HG02885 (cell line): ENCODE measurements around the gene UBE2U.
"Not testable (repeated sequence)": the region's sequence is repeated elsewhere in the genome, so short reads cannot be mapped to it uniquely, and the experiment has no call there.

ENCODE experiments used
- ATAC-seq: cut with Tn5 transposase; IDR thresholded peaks from one replicate; pipeline ENCODE4 v1.9.1; 2021; ENCODE audit warnings: mild to moderate bottlenecking; ENCODE audit not compliant: unreplicated experiment, poor library complexity

UBE2U gene

DNA sequence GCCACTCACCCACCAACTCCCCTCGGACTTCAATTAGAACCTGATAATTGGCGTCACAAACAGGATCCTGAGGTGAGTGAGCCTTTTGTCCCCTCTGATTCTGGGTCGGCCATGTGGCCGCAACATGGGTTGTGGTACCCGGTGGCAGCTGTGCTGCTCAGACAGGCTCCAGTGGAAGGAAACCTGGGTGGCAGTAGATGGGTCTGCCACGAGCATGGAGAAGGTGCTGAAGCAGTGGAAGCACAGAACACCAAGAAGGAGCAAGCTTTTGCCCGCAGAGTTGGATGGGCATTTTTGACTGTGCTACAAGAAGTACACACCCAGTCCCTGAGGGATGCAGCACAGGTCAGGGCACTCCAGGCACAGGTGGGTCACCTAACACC, 16.5 kb upstream of the UBE2U start:
- no peak for ATAC-seq

DNA sequence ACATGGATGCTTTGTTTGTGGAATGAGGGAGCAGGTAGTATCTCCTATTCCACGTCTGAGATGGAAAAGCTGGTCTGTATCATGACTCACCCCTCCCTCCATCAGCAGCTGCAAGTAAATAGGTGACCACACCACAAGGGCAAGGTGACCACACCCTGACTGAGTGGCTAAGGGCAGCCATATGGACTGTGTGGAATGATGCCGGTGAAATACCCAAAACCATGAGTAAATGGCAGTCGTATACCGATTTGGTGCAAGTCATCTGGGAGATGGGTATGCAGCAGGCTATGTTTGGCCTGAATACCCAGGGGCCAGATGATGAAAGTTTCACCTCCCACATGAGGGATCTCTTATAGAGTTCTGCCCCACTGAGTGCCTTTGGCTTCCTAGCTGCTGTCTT, 15.8 kb upstream of the UBE2U start:
- no peak for ATAC-seq

DNA sequence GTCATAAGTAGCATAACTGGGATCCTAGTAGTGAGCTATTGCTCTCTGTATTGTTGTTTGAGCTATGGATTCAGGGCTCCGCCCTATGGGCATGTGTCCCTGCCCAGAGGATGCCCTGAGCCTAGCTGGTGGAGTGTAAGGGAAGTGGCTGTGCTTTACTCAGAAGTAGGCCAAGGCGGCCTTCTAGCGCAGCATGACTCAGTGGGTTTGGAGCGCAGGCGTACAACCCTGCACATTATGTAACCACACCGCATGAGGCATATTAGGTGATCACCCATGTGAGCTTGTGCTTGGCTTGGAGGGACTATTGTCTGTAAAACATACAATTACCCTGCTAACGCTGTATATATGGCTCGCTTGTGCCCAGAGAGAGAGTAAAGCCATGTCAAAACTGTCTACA, 11.1 kb upstream of the UBE2U start:
- ATAC-seq: no peak

DNA sequence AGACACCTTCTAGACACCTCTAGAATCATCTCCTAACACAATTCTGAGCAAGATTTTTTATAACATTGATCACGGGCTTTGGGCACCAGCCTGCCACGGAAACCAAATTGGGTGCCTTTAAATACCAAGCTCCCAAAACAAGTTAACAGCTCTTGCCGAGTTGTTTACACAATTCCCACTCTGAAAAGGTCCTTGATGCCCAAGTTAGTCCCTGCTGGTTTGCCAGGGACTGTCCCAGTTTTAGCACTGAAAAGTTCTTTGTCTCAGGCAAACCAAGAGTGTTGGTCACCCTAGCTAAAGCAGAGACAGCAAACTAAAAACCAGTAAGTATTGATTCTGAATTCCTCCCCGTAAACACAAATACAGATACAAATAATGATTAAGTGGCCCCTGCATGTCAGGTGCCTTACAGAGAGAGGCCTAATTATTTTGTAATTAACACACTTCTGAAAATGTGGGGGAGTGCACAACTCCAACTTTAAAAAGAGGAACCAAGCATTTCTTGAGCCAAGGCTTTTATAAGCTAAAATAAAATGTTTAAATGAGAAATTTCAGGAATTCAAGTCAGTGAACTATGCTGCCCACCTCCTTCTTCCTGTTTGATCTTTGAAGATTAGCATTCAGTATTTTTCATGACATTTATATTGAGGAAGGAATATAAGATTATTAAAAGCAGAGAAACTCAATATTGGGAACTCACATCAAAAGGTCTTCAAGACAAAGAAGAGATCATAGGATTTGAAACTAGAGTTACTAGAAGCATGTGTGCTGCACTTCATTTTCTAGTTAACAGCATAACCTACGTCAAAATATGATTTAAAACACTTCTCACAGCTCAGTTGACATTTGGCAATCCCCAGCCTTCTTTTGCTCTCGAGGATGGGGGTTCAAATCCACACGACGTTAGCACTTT, 9.0 kb upstream of the UBE2U start:
- ATAC-seq: no peak

DNA sequence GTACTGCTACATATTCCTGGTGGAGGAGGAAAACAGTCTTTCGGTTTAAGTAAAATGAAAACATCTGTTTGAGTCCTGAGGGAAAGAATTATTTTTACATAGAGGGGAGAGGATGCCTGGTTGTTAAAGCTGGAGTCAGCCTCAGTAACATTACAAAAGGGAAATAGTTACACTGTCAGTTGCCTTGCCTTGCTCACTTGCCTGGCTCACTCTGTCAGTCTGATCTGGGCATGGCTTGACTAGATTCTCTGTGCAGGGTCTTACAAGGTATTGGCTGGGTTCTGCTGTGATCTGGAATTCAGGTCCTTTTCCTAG, 8.4 kb upstream of the UBE2U start:
- ATAC-seq: no peak

DNA sequence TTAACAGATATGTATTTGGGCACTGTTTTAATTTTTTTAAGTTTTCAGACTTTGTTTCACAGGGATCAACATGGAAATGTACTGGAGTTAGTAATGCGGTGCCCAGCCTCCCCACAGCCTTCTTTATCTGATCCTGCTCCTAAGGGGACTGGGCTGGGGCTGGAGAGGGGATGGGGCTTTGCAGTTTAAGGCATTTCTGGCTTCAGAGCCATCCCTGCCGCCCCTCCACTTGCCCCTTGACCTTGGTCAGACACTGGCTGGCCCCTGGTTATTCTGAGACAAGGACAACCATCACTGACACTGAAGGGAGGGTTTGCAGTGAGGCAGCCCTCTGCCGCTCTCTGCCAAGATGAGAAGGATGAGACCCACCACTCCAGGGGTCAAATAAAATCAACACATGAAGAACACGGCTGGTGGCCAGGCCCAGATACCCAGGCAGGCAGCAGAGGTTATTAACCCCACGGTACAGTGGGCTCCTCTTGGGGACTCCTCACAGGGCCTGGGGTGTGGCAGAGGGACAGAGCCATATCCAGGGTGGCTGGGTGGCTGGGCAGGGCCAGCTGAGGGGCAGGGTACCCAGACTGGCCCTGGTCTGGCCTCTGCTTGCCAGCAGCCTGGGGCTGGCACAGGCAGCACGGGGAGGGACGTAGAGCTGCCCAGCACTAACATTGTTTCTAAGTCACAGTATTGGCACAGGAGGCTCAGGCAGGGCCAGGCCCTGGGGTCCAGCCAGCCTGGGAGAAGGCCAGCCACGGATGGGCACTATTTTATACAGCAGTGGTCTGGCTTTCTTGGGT, 7.2 kb upstream of the UBE2U start:
- ATAC-seq: no peak

DNA sequence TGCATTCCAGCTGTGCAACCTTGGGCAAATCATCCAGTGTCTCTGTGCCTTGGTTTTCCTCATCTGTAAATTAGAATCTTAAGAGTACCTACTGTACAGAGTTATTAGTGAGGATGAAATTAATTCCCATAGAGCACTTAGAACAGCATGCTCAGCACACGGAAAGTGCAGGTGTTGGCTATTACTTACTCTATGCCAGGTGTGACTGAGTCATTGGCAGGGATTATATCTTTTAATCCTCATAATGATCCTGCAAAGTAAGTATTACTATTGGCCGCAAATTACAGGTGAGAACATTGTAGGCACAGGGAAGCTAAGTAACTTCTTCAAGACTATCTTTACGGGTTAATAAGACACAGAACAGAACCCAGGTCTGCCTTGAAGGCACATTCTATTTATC, 6.3 kb upstream of the UBE2U start:
- ATAC-seq: no peak

DNA sequence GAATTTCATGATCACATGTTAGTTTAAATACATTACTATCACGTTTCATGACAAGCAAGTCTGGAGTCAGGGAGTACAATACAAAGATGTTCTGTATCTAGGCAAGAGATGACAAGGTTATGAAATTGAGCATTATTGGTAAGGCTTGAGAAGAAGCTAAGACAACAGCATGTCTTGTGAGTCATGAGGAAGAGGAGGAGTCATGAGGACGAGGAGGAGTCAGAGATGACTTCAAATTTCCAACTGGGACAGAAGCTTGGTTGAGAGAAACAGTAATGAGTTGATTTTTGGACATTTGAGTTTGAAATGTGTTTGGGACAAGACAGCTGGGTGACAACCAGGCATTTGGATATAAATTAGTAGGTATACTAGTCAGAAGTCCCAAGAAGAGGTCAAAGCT, 4.3 kb upstream of the UBE2U start:
- no peak for ATAC-seq

DNA sequence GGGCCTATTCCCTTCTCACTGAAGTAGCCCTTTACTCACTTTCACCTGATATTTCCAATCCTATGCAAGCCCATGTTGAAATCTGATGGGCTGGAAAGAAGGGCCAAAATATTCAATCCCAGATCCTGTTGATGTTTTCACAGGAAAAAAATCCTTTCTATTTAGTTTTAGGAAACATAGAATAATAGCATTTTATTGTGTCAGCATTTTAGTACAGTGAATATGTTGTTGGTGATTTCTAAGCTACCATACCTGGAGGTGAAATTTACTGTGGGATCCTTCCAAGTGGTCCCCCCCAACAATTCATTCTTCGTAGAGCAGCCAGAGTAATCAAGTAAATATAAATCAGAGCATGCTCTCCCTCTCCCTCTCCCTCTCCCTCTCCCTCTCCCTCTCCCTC, 3.4 kb upstream of the UBE2U start:
- ATAC-seq: no peak

DNA sequence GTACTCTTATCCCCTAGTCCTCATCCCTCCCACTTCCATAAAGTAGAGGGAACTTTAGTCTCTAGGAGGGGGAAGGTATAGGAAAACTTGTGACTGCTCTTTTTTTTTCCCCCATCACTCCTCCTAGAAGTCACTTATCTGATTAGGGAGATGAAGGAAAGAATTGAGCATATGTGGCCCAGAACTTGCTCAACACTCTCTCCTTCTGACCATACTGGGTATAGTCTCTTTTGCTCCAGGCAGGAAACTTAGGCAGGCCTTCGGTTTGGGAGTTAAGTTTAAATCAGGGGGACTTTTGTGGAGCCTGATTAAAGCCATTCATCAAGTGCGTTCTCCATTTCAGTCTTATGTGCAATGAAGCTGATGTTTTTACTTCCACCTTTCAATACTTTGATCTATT, 5.8 kb downstream of the UBE2U start:
- ATAC-seq: no peak

DNA sequence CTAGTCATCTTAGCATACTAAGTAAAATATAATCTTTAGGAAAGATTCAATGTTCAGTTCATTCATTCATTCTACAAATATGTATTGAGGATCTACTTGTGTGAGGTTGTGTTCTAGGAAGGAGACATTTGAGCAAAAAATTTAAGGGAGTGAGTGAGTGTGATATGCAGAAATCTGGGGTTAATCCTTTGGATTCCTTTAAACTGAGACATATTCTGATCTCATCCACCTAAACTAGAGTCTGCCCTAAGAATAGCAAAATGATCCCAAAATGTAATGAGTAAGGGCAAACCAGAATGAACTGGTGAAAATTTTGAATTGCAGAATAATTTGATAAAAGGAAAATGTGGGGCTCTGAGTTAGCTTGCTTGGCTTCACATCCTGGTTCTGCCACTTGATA, 8.6 kb downstream of the UBE2U start:
- ATAC-seq: no peak

DNA sequence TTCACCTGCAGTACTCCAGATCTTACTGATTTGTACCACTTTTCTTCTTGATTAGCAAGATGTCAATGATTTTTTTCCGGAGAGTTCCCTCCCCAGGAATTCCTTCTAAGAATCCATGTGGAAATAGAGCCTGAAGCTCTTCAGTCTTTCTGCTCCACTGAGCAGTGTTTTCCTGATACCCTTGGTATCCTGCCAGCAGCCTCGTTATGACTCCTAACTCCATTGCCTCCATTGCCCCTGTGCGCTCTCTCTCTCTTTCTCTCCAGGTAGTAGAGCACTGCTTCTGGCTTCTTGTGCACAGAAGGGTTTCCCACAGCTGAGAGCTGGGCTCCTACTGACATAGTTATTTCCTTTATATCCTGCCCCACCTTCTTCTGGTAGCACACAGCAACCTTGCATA, 12.2 kb downstream of the UBE2U start:
- no peak for ATAC-seq

DNA sequence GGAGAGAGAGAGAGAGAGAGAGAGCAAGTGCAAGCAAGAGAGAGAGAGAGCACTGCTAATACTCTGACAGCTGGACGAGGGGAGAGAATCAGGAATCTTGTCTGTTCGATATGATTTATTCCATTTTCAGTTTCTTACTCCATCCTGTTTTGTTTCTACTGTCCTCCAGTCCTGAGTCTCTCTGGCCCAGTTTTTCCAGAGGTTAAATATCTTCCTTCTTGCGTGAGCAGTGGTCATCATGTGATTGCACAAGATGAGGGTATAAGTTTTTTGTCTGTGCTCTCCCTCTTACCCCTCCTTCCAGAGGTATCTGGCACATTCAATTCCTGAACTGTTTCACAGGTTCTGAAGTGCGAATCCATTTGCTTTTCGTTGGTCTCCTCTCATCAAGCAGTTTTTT, 16.8 kb downstream of the UBE2U start:
- no peak for ATAC-seq

DNA sequence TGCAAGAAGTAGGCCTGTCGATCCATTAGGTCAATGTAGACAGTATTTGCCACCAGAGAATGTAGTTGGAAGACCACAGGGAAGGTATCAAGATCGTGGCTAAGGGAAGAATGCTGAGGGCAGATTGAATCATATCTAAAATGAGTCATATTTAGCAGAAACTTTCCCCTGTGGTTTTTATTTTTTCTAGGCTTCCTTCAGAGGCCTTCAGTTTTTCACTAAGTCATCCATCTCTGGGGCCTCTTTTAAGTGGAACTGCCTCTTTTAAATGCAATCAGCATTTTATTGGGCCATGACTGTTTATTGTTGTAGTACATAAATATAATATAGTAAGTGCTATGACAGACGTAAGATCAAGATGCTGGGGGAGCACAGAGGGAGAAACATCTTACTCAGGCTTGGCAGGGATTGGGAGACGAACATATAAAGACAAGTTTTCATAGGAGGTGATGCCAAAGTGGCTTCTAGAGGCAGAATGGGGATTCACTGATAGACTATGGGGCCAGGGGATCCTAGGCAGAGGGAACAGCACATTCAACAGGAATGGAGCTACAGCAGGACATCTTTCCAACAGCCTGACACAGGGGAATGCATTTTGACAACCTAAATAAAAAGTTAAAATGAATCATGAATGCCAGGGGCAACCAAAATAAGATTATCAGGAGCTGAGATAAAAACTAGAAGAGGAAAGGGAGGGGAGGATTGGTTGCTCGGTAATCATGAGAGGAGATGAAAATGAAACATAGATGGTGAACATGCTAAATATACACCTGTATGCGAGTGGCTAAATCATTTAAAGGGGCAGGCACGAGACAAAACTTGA, 20.1 kb downstream of the UBE2U start:
- ATAC-seq: peak; percentile 78

DNA sequence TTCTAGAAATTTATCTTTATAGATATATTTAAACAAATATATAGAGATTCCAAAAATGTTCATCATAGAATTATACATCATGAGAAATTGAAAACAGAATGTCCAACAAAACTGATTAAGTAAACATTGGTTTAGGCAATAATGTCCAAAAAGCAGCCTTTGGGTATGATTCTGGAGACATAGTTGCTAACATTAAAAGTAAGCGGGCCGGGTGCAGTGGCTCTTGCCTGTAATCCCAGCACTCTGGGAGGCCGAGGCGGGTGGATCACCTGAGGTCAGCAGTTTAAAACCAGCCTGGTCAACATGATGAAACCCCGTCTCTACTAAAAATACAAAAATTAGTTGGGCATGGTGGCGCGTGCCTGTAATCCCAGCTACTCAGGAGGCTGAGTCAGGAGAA, 20.8 kb downstream of the UBE2U start:
- ATAC-seq: not testable (repeated sequence)

DNA sequence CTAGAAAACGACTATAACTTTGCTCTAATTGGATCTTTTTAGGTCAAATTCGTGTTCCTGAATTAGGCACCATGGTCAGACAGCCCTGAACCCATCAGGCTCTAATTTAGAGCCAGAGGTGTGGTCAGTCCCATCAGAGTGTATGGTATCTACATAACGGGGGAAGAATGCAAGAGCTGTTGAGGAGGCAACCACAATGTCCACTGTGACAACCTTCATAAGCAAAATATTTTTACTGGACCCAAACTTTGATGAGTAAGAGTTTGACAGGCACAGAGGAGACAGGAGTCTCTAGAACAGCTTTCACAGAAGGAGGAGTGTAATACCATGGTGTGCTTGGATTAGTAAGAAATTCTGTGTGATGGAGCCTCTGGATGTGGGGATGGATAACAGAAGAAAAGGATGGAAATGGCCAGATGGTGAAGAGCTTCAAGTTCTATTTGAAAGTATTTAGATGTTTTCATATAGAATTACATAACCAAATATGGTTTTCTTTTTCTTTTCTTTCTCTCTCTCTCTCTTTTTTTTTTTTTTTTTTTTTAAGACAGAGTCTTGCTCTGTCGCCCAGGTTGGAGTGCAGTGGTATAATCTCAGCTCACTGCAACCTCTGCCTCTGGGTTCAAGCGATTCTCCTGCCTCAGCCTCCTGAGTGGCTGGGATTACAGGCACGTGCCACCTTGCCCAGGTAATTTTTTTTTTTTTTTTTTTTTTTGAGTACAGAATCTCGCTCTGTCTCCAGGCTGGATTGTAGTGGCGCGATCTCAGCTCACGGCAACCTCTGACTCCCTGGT, 24.9 kb downstream of the UBE2U start:
- no peak for ATAC-seq

DNA sequence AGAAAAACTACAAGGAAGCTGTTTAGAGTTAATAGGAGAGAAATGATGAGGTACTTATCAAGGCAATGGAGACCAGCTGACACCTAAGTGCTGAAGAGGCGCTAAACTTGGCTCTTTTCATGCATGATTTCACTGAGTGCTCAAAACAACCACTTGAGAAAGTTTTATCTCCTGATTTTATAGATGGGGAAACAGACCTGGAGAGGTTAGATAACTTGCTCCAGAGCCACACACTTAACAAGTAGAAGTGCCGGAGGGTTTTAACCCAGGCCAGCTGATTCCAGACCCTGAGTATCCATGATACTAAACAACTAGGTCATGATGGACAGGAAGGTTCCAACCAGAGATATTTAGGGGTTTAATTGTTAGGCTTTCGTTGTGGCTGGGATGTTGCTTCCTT, 25.9 kb downstream of the UBE2U start:
- ATAC-seq: no peak

DNA sequence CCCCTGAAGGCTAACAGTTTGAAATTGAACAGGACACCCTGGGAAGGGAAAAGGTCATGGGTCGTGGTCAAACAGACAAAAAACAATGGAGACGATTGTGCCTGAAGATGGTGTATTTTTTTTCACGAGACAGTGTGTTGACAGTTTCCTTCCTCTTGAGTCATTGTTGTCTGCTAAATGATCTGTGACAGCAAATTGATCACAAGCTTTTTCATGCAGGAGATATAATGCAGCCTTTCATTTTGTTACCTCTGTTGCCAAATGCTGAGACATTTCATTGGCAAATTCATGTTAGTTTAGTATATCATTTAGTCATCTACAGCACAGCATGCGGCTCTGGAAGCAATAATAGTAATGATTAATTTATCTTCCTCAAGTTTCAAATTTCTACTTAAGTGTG, 27.7 kb downstream of the UBE2U start:
- no peak for ATAC-seq

DNA sequence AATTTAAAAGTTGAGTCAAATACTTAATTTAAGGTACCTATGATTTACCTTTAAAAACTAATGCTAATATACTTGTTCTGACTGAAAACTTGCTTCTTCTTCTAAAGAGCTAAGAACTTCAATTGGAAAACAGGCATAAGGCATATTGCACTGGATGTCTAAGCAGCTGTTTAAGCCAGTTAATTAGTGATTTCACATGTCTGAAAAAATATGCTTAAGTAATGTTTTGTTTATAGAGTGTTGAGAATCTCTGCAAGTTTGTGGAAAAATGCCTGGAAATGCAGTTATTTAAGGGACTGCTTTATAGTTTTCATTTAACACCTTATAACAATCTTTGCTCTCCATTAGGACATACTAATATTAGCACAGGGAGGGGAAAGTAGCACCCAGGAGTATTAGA, 28.2 kb downstream of the UBE2U start:
- no peak for ATAC-seq

DNA sequence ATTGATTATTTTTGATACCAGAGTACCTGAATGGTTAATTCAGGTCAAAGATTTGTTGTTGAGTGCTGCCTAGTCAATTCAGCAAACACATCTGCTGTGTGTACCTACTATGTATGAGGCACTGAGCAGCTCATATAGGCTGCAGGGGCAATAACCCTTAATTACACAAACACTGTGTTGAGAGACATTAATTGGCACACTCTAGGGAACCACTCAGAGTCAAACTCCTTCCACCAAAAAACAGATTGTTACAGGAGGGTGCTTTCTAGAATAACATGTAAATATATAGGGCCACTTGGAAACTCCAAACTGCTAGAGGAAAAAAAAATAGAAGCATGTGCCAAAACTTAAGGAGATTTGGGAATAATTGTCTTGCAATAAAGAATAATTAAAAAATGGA, 31.3 kb downstream of the UBE2U start:
- no peak for ATAC-seq
